Upper lobe of left lung (tissue), 4 donors: ENCODE measurements around the gene SUPT7L.

ENCODE experiments used
- CTCF ChIP-seq, 6 experiments: fragments of 450-650 bp in 4 of 6; fragments of 200-600 bp in 2 of 6; sonication (generic) in 2 of 6; IDR thresholded peaks; one replicate each; pipeline ENCODE4 v1.5.1; 2016 to 2019; ENCODE audit warnings: antibody characterized with exemption in 6 of 6
- EP300 ChIP-seq, 4 donors: sonication (generic); formaldehyde crosslinking; IDR thresholded peaks; one replicate each; pipeline ENCODE4 v1.5.1; 2017; ENCODE audit warnings: antibody characterized with exemption in 4 of 4, control low read depth in 2 of 4
- POLR2A ChIP-seq, 4 donors: fragments of 450-650 bp; IDR thresholded peaks; one replicate each; pipeline ENCODE4 v1.5.1; 2016 to 2017; ENCODE audit warnings: antibody characterized with exemption in 4 of 4, mild to moderate bottlenecking in 2 of 4

DNA sequence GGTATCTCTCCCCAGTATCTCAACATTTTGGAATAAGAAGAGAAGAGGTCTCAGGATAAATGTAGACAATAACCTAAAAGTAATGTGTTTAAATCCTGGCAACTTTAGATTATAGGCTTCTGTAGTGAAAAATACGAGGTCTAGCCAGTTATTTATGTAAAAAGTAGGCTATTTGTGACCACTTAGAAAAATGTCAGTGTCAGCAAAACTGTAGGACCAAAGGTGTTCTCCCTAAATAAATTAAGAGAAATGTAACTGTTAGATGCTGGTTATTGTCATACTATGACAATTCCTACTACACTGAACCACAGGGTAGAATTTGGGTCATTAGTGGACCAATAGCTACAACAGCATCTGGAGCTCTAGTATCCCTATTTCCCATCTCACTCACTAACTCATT is 2.0 kb downstream of the SUPT7L start:
- TF ChIP-seq POLR2A (IDR thresholded peaks at IDR 0.05) (no peak), CTCF (IDR thresholded peaks at IDR 0.05) (no peak), EP300 (IDR thresholded peaks at IDR 0.05) (no peak)
